GM12873 (cell line): ENCODE data around the gene PECR.

ENCODE experiments used
- TF ChIP-seq, protein P1 (sequence below): IDR thresholded peaks from 2 replicates; pipeline ENCODE4 v1.5.1; 2012; ENCODE audit warnings: low read depth, mild to moderate bottlenecking, moderate library complexity, low read length, control low read depth; ENCODE audit not compliant: insufficient read depth; ENCODE audit errors: missing control alignments

Gene PECR

DNA sequence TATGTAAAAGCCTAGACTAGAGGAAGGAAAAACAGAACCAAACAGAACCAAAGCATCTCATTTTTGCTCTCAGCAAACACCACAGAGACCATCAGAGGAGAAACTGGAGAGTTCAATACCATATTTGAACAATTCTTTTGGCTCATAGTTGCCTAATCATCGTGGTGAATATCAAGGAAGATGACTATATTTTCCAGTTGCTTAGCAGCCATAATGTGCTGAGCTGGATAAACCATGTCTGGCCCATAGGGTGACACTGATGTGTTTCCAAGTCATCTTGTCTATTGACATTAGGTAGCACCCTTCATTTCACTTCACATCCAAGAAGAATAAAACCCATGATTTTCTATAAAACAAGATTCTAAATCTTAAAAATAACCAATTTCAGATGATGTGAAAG, 21.6 kb upstream of the PECR start:
- TF ChIP-seq, protein P1, sequence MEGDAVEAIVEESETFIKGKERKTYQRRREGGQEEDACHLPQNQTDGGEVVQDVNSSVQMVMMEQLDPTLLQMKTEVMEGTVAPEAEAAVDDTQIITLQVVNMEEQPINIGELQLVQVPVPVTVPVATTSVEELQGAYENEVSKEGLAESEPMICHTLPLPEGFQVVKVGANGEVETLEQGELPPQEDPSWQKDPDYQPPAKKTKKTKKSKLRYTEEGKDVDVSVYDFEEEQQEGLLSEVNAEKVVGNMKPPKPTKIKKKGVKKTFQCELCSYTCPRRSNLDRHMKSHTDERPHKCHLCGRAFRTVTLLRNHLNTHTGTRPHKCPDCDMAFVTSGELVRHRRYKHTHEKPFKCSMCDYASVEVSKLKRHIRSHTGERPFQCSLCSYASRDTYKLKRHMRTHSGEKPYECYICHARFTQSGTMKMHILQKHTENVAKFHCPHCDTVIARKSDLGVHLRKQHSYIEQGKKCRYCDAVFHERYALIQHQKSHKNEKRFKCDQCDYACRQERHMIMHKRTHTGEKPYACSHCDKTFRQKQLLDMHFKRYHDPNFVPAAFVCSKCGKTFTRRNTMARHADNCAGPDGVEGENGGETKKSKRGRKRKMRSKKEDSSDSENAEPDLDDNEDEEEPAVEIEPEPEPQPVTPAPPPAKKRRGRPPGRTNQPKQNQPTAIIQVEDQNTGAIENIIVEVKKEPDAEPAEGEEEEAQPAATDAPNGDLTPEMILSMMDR, result no peak

DNA sequence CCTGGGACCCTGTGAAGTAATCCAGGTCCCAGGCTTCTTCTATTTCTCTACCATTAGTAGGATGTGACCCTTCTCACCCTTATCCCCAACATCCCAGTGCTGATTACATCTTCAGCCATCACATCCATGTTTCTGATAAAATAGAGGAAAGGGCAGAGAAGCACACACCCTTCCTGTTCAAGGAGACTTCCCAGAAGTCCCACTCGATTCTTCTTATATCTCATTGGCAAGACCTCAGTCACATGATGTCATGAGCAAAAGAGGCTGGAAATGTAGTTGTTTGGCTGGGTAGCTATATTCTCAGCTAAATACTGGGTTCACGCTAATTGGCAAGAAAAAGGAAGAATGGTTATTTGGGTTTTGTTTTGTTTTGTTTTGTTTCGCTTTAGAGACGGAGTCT, 19.5 kb upstream of the PECR start:
- TF ChIP-seq, protein P1, result no peak

DNA sequence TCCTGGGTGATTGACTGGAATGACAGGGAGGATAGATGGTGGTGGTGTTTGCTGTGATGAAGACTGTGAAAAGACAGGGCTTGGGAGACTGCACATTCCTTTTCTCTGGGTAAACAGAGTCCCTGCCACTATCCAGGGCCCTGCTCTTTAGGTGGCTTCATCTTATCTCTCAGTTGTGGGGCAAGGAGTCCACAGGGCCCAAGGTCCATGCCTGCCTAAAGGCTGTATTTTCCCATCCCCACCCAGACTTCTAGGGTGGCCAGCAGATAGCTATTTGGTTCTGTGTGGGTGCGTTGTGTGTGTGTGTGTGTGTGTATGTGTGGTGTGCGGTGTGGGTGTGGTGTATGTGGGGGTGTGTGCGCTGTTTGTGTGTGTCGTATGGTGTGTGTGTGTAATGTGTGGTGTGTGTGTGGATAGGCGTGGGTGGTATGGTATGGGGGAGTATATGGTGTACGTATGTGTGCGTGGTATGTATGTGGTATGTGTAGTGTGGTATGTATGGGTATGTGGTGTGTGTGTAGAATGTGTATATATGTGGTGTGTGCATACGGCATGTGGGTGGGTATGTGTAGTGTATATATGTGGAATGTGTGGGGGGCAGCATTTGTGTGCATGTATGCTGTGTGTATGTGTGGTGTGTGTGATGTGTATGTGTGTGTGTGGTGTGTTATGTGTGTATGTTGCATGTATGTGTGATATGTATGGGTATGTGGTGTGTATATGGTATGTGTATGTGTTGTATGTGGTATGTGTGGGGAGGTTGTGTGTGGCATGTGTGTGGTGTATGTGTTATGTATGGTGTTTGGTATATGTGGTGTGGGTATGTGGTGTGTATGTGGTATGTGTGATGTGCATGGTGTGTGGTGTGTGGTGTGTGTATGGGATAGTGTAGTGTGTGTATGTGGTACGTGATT, 17.1 kb upstream of the PECR start:
- TF ChIP-seq, protein P1, result no peak

DNA sequence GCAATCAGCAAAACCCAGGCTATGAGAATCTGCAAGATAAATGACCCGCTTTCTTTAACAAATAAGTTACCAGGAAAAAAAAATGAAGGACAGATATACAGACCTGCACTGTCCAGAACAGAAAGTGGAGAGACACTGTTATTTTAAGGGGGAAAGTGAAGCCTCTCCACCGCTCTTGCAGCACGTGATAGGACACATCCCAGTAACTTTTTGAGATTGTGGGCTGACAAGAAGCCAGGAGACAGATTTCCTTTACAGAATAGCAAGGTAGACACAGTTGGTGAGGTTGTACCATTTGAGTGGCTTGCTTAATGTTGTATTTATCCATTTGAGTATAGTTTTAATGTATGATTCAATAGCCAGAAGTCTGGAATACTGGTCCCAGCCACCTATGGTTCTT, 13.1 kb upstream of the PECR start:
- TF ChIP-seq, protein P1, result no peak

DNA sequence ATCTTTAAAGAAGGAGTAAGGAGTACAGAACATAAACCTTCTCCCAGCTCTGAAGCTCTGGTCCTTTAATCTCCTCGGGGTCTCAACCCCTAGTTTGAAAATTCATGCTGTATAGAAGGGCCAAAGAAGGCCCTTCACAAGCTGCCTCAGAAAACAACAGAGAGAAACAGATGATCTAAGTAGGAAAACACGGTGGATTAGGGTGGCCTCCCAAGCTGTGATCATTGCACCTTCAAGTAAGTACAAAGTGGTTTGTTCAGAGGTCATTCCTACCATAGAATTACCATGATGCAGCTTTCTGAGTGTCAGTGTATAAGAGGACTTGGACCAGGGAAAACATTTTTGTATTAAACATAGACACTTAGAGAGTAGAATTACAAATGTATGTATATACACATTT, 11.0 kb upstream of the PECR start:
- TF ChIP-seq, protein P1, result no peak

DNA sequence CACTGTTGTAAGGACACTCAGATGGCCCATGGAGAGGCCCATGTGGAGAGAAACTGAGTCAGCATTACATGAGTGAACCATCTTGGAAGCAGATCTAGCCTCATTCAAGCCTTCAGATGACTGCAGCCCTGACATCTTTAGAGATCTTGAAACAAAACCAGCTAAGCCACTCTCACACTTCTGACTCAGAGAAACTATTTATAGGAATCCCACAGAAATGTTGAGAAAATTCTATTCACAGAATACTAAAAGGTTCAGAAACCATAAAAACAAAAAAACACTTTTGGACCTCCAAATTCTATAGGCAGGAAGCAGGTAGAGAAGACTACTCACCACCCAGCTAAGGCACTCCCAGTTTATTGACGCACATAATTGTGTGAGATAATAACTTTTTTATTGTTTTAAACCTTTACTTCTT, 8.8 kb upstream of the PECR start:
- TF ChIP-seq, protein P1, result no peak

DNA sequence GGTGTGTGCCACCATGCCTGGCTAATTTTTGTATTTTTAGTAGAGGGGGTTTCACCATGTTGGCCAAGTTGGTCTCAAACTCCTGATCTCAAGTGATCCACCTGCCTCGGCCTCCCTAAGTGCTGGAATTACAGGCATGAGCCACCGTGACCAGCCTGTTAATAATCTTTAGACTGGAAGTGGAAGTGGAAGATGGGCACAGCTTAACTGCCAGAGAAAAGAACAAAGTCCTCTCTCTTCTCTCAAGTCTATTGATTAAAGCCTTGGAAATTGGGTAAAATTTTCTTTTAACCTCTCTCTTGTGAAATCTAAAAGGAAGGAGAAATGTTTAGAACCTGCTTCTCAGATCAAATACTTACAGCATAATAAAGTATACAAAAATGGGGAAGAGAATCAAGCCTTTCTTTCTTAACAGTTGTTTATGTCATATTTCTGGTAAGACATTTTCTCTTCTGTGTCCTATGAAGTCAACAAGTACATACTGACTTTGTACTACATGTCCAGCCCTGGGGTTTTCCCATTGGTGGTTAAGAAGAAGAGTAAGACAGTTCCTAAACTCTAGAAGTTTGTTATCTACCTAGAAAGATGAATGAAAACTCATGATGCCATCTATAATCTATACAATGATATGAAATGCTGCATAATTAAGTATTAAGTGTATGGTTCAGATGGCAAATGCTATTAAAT, 4.7 kb upstream of the PECR start:
- TF ChIP-seq, protein P1, result no peak
